Skeletal muscle tissue (tissue), 4 donors: ENCODE data around the gene AUTS2. TPM values are rescaled to one million over a fixed set of nuclear protein-coding genes. Genes with fewer than 3 reads are reported as not detected.

Experiments
- H3K27ac ChIP-seq: one replicate; pipeline ENCODE4 v1.7.0; 2013; ENCODE audit warnings: mild to moderate bottlenecking, low read depth, low read length, inconsistent platforms
- H3K27me3 ChIP-seq, 3 donors: one replicate each; pipeline ENCODE4 v1.7.0; 2013; ENCODE audit warnings: low read length in 3 of 3; ENCODE audit not compliant: control insufficient read depth in 3 of 3, insufficient read depth in 3 of 3
- H3K36me3 ChIP-seq, 3 donors: one replicate each; pipeline ENCODE4 v1.7.0; 2013; ENCODE audit warnings: low read length in 3 of 3; ENCODE audit not compliant: control insufficient read depth in 3 of 3, insufficient read depth in 3 of 3
- H3K4me1 ChIP-seq, 3 donors: one replicate each; pipeline ENCODE4 v1.7.0; 2013; ENCODE audit warnings: low read length in 3 of 3, mild to moderate bottlenecking in 3 of 3; ENCODE audit not compliant: control insufficient read depth in 3 of 3, insufficient read depth in 3 of 3
- H3K4me3 ChIP-seq, 3 donors: one replicate each; pipeline ENCODE4 v1.7.0; 2013; ENCODE audit warnings: low read length in 3 of 3
- H3K9ac ChIP-seq, 3 donors: one replicate each; pipeline ENCODE4 v1.7.0; 2013; ENCODE audit warnings: low read length in 3 of 3, mild to moderate bottlenecking in 3 of 3, moderate library complexity in 2 of 3, low read depth in 1 of 3
- H3K9me3 ChIP-seq, 3 donors: one replicate each; pipeline ENCODE4 v1.7.0; 2013; ENCODE audit warnings: low read length in 3 of 3; ENCODE audit not compliant: control insufficient read depth in 3 of 3
- total RNA-seq: library from RNA; depleted of rRNA; stranded (reverse); fragments of >200 nt; gene quantifications from one replicate; pipeline ENCODE4 v1.2.3, GENCODE V29; 2014
- donor health status: Osteomylitis.

The AUTS2 gene
- total RNA-seq, 1 donor from 2014 or later, result 43.3 TPM

DNA sequence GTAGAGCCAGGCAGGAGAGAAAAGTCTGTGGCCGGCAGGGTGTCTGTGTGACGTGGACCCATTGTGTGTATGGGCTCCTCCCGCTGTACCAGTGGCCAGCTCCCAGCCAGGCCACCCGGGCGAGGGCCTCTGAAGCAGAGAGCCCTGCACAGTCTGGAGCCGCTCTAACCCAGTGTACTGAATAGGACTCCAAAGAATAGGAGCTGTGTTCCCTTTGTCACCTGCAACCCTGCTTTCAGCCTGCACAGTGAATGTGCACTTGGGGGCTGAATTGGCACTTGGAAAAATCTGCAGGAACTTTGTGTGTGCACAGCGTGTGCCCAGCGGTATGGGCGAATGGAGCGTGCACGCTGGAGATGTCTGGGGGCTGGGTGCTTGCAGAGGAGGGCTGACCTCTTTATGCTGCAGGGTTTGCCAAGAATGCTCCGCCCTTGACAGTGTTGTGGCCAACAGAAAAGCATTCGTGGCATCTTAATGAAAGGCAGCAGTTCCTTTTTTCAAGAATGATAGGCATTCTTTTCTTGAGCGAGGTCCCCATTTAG lies 216.2 kb downstream of the AUTS2 start:
- H3K9ac ChIP-seq, result no peak overlapping the region
- H3K9me3 ChIP-seq, result no peaks in the 10 kb centered on the region
- no peaks in the 10 kb centered on the region for H3K36me3 ChIP-seq
- peak overlapping the region in 2 of 3 donors; percentile 7 to 45 for H3K4me3 ChIP-seq
- H3K4me1 ChIP-seq, result peaks cover 5 to 13% (median 6%) of the 10 kb centered on the region in 3 donors
- H3K27me3 ChIP-seq, result no peaks in the 10 kb centered on the region
- no peak overlapping the region for H3K27ac ChIP-seq

DNA sequence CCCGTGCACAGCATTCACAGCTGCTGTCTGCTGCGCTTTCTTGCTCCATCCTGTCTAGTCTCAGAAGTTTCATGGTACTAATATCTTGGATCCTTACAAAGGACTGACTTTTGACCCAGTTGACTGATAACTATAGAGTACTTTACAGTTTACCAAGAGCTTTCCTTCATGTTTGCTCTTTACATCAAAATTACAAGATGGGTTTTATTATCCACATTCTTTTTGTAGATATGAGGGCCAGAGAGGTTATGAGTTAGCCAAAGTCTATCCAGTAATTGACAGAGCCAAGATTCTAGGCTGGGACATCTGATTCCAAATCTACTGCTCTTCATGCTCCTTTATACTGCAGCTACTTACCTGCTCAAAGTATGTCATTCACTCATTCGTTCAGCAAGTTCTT lies 218.2 kb downstream of the AUTS2 start:
- Histone ChIP-seq H3K4me3 (no peak overlapping the region), H3K36me3 (no peaks in the 10 kb centered on the region), H3K27me3 (no peaks in the 10 kb centered on the region), H3K4me1 (peaks cover 5 to 13% (median 6%) of the 10 kb centered on the region in 3 donors), H3K27ac (no peak overlapping the region), H3K9me3 (no peaks in the 10 kb centered on the region), H3K9ac (no peak overlapping the region)

DNA sequence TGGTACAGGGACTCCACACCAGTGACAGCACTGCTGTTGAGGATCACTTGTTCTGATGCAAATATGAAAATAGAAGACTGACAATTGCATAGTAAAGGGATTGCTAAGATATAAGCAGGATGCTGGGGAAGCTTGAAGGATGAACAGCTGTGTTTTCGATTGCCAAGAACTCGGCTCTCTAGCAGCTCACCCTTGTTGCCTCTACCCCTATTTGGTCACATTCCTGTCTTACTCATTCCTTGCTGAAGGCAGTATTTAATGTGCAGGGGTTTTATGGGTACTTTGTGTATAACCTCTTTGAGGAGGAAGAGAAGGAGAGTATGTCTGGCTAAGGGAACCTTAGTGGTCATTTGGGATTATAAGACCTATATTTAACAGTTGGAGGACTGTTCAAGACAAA lies 218.8 kb downstream of the AUTS2 start:
- H3K9ac ChIP-seq, result no peak overlapping the region
- H3K9me3 ChIP-seq, result no peaks in the 10 kb centered on the region
- no peak overlapping the region for H3K27ac ChIP-seq
- no peaks in the 10 kb centered on the region for H3K27me3 ChIP-seq
- no peak overlapping the region for H3K4me3 ChIP-seq
- H3K36me3 ChIP-seq, result no peaks in the 10 kb centered on the region
- peaks cover 5 to 13% (median 6%) of the 10 kb centered on the region in 3 donors for H3K4me1 ChIP-seq

DNA sequence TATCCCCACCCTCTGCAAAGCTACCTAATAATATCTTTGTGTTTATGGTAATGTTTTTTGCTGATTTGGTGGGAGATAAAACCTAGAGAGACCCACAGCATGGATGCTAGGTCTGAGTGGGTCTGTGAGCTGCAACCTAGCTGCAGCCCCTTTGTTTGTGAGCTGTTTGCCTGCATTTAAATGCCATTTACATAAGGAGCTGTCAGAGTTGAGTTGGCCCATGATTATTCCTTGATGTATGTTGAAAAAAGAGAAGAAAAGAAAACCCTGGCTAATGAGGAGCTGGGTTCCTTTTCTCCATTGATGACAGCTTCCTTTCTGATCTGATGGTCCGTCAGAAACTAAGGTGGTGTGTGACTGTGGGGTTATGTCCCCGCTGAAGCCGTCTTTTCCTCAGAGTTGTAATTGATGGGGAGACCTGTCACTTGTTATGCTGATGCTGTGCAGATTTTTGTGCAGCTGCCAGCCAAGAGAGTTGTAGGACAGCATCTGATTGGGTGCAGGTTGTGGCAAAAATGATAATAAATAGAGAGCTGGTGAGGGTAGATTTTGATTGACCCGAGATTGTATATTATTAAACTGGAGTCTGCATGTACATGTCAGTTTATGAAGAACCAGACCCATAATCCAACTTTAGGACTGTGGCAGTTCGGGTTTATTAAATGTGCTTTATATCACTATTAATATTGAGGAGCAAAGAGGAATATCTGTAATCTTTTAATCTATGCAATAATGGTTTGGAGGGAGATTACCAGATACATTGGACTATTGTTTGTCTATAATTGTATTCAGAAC lies 219.8 kb downstream of the AUTS2 start:
- no peaks in the 10 kb centered on the region for H3K9me3 ChIP-seq
- no peaks in the 10 kb centered on the region for H3K27me3 ChIP-seq
- H3K4me1 ChIP-seq, result peaks cover 5 to 16% (median 6%) of the 10 kb centered on the region in 3 donors
- H3K27ac ChIP-seq, result no peak overlapping the region
- H3K4me3 ChIP-seq, result no peak overlapping the region
- no peak overlapping the region for H3K9ac ChIP-seq
- no peaks in the 10 kb centered on the region for H3K36me3 ChIP-seq

DNA sequence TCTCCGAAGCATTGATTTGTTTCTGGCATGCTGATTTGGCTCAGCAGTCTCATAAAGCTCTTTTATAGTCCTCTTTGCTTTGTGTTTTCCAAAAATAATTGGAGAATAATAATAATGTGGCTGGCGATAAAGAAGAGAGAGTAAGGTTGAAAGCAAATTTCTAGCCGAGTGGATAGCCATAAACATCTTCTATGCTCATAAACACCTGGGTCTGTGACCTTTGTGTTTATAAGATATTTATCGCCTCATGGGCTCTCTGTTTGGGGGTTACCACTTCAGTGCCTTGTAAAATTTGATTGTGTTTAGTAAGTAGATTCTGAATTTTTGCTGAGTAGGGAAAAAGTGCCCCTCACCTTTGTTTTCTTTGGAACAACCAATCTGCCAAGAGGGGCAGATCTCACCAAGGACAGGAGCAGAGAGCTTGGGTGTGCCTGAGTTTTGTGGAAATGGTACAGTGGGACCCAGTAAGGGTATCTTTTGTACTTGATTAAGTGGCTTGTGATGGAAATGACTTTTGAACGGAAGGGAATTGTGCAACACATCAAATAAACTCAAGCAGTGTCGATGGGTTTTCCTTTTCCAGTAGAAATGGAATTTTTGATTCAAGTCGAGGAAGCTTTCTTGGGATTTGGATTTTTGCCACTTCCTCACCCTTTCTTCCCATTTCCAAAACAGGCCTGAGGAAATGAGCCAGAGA lies 220.5 kb downstream of the AUTS2 start:
- Histone ChIP-seq H3K4me1 (peaks cover 5 to 18% (median 6%) of the 10 kb centered on the region in 3 donors), H3K9me3 (no peaks in the 10 kb centered on the region), H3K36me3 (no peaks in the 10 kb centered on the region), H3K27me3 (no peaks in the 10 kb centered on the region), H3K9ac (no peak overlapping the region), H3K27ac (no peak overlapping the region), H3K4me3 (no peak overlapping the region)

DNA sequence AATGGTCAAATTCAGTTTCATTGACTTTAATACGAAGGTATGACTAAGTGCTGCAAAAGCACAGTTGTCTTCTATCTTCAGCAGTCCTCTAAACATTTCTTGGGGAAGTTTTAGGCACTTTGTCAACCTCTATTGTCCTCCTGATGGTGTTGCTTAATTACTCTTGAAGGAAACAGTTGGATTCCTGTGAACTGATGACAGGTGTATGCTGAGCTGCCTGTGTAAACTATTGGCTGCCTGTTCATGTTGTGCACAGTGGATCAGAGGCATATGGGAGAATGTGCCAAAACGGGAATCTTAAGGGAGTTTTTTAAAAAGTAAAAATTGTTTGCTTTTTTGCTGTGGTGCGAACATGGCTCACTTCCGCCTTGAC lies 221.0 kb downstream of the AUTS2 start:
- Histone ChIP-seq H3K9me3 (no peaks in the 10 kb centered on the region), H3K9ac (no peak overlapping the region), H3K27ac (no peak overlapping the region), H3K4me1 (peaks cover 3 to 16% (median 4%) of the 10 kb centered on the region in 3 donors), H3K36me3 (no peaks in the 10 kb centered on the region), H3K27me3 (no peaks in the 10 kb centered on the region), H3K4me3 (no peak overlapping the region)

DNA sequence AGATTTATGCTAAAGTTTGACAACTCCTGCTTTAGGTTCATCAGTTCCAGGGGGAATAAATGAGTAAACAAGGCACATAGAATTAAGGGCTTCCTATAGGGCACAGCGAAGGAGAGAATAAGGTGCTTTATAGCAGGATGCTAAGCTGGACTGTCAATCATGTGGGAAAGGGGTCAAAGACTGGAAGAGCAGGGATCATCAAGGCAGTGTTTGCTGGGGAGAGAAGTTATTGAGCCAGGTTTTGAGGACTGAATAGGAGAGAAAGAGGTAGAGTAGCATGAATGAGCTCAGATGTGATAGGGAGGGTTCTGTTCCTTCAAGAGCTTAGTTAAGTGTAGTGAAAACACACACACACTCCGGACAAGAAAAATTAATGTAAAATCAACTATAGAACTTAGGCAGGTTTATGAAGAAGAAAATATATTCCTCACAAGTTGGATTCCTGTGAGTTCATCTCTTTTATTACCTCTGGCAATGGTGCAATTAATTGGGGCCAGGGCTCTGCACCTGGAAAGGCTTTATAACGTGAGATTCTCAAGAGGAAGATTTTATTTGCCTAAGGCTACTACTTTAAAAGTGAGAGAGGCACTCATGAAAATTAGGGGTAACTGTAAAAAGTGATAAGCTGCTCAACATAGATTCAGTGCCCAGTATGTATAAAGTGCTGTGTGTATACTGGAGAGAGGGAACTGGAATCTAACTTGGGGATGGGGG lies 222.4 kb downstream of the AUTS2 start:
- no peak overlapping the region for H3K4me3 ChIP-seq
- no peak overlapping the region for H3K27ac ChIP-seq
- H3K4me1 ChIP-seq, result peaks cover 0 to 23% (median 4%) of the 10 kb centered on the region in 3 donors
- H3K36me3 ChIP-seq, result no peaks in the 10 kb centered on the region
- no peaks in the 10 kb centered on the region for H3K27me3 ChIP-seq
- no peaks in the 10 kb centered on the region for H3K9me3 ChIP-seq
- H3K9ac ChIP-seq, result no peak overlapping the region

DNA sequence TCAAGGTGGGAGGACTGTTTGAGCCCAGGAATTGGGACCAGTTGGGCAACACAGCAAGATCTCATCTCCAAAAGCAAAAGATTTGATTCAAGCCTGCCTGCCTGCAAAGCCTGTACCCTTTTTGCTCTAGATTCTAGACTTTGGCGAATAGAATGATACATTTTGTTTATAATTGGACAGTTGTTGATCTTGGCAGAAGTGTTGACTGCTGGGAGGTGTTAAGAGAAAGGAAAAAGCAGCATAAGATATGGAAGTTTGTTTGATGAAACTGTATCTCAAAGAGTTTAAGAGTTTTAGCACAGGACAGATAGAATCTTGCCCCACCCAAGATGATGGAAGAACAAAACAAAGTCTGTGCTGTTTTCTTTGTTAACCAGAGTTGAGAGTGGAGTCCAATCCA lies 224.1 kb downstream of the AUTS2 start:
- no peak overlapping the region for H3K9ac ChIP-seq
- H3K27ac ChIP-seq, result no peak overlapping the region
- no peaks in the 10 kb centered on the region for H3K9me3 ChIP-seq
- no peak overlapping the region for H3K4me3 ChIP-seq
- no peaks in the 10 kb centered on the region for H3K27me3 ChIP-seq
- H3K4me1 ChIP-seq, result peaks cover 0 to 17% (median 4%) of the 10 kb centered on the region in 3 donors
- H3K36me3 ChIP-seq, result no peaks in the 10 kb centered on the region

DNA sequence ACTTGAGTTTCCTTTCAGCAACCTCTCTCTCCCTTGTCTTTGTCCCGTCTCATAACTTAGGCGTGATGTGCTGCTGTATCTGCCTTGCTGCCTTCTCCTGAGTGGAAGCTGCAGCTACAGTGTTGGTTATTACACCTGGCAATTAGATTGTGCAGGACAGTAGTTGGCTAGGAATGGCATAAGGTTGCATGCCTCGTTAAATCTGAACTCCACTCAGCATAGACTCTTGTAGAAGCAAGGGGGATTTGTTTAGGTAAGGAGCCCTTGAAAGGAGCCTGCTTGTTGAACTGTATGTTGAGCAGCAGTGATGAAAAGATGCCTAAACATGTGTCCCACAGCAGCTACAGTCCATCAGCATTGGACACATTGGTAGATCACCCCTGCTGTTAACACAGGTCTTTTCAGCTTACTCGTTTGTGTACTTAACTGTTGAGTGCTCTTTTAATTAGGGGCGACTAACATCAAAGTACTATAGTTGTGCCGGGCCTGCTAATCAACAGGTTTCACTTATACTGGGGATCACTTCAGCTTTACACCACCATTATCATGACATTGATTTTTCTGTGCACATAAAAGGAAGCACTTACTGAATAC lies 225.0 kb downstream of the AUTS2 start:
- no peak overlapping the region for H3K9ac ChIP-seq
- H3K9me3 ChIP-seq, result no peaks in the 10 kb centered on the region
- H3K4me1 ChIP-seq, result peaks cover 0 to 16% (median 4%) of the 10 kb centered on the region in 3 donors
- no peaks in the 10 kb centered on the region for H3K36me3 ChIP-seq
- H3K4me3 ChIP-seq, result no peak overlapping the region
- no peaks in the 10 kb centered on the region for H3K27me3 ChIP-seq
- no peak overlapping the region for H3K27ac ChIP-seq
